GM04504 (cell line): ENCODE data around the gene ANKRD60.
A peak's percentile ranks its signal among the peaks of the same experiment; 100 is the strongest.

Experiments
- DNase-seq: peaks from one replicate; pipeline ENCODE4 v3.0.0-alpha.2; 2012; ENCODE audit warnings: low read depth

ANKRD60 gene

GRCh38 chr20:58244517-58245030, 16.1 kb upstream of the ANKRD60 start:
- no peak for DNase-seq

DNA sequence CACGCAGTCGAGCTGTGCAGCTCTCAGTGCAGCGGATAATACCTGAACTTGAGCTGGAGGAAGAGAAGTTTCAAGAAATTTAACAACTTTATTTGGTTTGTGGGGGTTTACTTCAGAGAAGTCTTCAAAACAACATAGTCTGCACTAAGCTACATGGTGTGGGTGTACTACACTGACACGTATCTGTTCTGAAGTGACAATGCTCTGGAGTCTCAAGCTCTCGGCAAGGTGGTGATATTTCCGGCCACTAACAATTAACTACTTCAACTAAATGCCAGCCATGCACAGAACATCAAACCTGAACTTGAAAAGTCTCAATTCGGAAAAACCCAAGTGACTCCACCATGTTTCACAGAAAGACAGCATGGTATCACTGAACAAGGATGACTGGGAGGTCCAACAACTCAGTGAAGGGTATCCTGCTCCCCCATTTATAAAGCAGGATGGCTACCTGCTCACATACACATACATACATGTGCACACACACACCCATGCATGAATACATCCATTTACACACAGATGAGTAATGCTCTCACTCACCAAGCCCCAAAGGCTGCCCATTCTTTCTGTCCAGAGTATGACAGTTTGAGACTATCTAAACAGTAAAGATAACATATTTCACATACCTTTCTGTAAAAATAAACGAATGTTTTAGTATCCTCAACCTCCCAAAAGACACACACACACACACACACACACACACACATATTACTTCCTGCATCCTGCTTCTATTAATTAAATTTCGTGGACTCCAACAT, 15.4 kb upstream of the ANKRD60 start:
- DNase-seq: no peak

GRCh38 chr20:58242824-58243223, 14.4 kb upstream of the ANKRD60 start:
- no peak for DNase-seq

DNA sequence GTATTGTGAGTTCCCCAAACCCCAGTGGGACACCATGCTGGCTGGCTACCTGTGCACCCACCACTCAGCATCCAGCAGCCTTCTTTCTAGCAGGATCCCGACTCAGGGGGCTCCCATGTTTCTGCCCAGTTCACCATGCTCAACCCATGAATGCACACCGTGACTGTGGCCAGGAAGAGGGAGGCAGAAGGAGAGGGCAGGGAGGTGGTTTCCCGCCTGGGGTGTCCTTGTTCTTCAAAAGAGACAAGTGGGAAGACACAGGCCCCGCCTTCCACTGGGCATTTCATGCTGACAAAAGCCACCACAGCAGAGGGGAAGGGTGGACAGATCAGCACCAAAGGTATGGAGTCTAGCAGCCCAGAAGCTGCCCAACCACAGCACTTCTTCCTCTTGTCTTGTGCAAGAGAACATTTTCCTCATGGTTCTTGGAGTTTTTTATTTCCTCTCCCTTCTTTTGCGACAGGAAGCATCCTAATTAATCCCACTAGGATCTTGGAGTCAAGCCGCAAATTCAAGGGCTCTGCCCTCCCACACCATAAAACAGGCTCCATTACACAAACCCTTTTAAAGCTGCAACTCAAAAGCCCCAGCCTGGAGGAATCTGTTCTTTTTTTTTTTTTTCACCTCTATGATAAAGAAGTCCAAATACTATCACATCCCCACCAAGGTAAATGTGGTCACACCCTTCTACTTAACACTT, 13.5 kb upstream of the ANKRD60 start:
- no peak for DNase-seq

DNA sequence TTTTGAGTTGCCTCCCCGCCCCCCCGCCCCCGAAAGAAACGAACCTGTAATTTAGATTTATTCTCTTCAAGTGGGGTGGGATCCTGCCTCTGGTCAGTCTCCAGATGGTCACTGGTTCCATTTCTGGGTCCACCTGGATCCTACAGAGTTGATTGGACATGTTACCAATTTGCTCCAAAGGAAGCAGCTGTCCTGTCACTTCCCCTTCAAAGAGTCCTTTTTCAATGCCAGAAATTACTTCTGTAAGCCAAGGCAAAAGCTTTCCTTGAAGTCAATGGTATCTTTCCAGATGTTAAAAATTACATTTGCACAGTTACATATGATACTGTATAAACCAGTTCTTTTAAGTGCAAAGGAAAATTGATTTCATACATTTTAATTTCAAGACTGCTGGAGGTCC, 12.0 kb upstream of the ANKRD60 start:
- no peak for DNase-seq

- DNase-seq: no peak
Observed at GRCh38 chr20:58239216-58239615, 10.8 kb upstream of the ANKRD60 start.

- DNase-seq: no peak
Observed at GRCh38 chr20:58238490-58238889, 10.0 kb upstream of the ANKRD60 start.

- peak; percentile 55 for DNase-seq
Observed at GRCh38 chr20:58237318-58238132, 9.1 kb upstream of the ANKRD60 start.

- DNase-seq: peak; percentile 34
Observed at GRCh38 chr20:58236612-58237317, 8.3 kb upstream of the ANKRD60 start.

DNA sequence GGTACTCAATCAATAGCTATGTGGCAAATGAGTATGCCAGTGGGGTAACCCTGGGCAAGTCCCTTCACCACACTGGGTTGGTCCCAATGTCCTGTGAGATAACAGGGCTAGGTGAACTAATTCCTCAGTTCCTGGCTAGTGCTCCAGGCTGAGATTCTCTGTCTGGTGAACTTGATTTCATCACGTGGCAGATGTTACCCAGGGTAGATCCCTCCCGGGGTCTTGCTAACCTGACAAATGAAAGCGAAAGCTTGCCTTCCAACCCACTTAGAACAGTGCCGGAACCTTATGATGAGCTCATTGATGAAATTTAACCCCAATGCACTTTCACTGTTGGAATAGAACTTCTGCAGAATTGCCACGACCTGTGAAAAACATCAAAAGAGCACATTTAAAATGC, 6.6 kb upstream of the ANKRD60 start:
- no peak for DNase-seq

DNA sequence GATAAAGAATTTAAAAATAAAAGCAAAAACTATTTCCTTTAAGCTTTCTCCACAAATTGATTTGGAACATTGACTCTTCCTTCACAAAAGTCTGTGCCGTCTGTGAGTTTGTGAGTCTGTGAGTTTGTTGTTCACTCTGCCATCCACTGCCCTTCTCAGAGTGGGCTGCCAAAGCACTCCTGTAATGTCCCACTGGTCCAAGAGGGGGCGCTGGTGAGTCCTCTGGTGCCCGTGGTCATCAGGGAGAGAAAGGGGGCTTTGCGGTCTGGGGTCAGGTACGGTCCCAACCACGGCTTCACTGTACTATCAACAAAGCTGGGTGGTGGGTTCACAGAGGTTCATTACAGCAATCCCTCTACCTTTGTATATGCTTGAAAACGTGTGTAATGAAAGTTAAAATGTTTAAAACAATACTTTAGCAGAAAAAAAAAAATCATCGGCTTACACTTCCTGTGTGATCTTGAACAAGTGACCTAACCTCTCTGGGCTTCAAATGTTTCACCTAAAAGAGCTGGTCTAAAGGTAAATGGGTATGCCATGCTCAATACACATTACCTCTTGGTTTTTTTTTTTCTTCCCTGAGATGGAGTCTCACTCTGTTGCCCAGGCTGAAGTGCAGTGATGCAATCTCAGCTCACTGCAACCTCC, 5.6 kb upstream of the ANKRD60 start:
- DNase-seq: no peak

DNA sequence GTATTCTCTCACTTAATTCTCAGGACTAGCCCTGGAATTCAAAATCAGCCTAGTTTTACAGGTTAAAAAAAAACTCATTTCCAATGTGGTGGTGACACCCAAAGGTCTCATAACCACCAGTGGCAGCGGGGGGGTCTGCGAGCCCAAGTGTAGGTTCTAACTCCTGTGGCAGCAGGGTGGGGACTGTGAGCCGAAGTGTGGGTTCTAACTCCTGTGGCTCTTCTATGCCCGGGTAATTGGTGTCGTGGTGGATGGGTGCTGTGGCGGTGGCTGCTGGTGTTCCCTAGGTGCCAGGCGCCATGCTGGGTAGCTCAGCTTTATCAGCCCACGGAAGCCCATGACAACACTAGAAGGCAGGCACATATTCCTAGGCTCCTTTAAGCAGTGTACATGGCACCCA, 4.9 kb upstream of the ANKRD60 start:
- no peak for DNase-seq

GRCh38 chr20:58231683-58232082, 3.2 kb upstream of the ANKRD60 start:
- no peak for DNase-seq

- DNase-seq: no peak
Observed at GRCh38 chr20:58229198-58229798, 845 bp upstream of the ANKRD60 start.

GRCh38 chr20:58228103-58228483, 360 bp downstream of the ANKRD60 start:
- DNase-seq: no peak

GRCh38 chr20:58227391-58228102, 906 bp downstream of the ANKRD60 start:
- DNase-seq: no peak

DNA sequence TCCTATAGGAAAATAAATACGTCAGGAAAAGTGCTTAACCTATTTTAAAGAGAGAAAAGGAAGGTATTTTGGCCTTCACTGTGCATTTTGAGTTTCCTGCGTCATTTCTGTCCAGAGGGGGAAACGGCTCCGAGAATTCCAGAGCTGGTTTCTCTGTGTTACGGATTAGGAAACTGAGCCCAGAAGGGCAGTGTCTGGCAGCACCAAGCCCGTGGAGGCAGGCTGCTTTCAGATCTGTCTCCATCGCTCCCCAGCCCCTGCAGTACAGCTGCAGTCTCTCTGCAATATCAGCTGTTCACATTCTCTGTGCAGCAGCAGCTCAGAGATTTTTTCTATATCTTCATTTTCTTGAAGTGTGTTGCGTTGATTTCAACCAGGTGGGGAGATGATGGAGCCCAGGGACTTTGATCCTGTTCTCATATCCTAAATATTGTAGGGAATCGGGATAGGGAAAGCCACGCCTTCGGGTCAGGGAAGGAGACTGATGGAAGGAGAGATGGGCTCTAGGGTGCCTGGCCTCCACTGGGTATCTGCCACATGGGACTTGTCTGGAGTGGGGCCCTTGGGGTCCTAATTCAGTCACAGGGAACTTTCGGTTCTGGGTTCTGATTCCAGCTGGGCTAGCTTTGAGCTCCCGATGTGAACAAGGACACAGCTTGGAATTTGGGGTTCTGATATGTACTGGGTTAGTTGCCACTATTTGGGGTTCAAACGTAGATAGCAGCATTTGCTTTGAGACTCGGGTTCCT, 2.8 kb downstream of the ANKRD60 start:
- no peak for DNase-seq

GRCh38 chr20:58224974-58225373, 3.5 kb downstream of the ANKRD60 start:
- DNase-seq: no peak

DNA sequence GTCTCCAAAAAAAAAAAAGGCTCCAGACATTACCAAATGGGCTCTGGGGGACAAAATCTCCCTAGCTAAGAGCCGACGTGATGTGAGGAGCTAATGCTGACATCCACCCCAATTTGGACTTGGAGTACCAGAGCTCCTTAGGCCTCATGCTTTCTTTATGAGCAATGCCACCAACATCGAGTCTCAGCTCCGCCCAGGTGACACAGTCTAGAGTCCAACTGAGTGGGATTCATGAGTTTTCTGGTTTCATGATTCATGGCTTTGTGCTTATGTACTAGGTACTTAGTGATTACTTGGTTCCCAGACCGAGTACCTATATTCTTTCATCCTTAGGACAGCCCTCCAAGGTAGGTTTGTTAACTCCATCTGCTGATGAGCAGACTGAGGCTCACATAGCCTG, 4.4 kb downstream of the ANKRD60 start:
- DNase-seq: no peak
